IMR-90 (cell line): ENCODE data around the gene ZFPM1. TPM values are rescaled to one million over a fixed set of nuclear protein-coding genes. Genes with fewer than 3 reads are reported as not detected.

Source experiments
- ATAC-seq: fragments of 200-7000 bp; cut with Tn5 transposase; 2 replicates; pipeline ENCODE4 v1.9.1; 2020; ENCODE audit warnings: low read depth, mild to moderate bottlenecking, moderate library complexity
- BruUV-seq: library from RNA; stranded (reverse); fragments of 400-500 nt; replicated peaks from 2 replicates; lab custom pipeline; 2021; lab: Mats Ljungman, UMichigan
- CTCF ChIA-PET: fragments of 300-600 bp; formaldehyde crosslinking; extraction: SDS; loops from one replicate; lab custom pipeline; 2021; ENCODE audit warnings: antibody characterized with exemption; lab: Yijun Ruan, JAX
- POLR2A ChIA-PET: fragments of 300-600 bp; sonication (Branson Sonifier 250); formaldehyde crosslinking; loops from one replicate; lab custom pipeline; 2022; ENCODE audit warnings: antibody characterized with exemption; ENCODE audit not compliant: unreplicated experiment; lab: Charles Lee
- DNase-seq: peaks from one replicate; pipeline ENCODE4 v3.0.0; 2013
- H2AFZ ChIP-seq: replicated peaks from 2 replicates; pipeline ENCODE3; 2013; ENCODE audit warnings: low read length, mild to moderate bottlenecking; ENCODE audit not compliant: poor library complexity
- H2AK5ac ChIP-seq: 2 replicates; pipeline ENCODE4 v1.6.1; 2013; ENCODE audit warnings: low read depth, low read length, inconsistent platforms
- H2AK9ac ChIP-seq: replicated peaks from 2 replicates; pipeline ENCODE3; 2013; ENCODE audit warnings: mild to moderate bottlenecking, low read depth, low read length, moderate library complexity; ENCODE audit not compliant: poor library complexity
- H2BK120ac ChIP-seq: 2 replicates; pipeline ENCODE4 v1.6.1; 2013; ENCODE audit warnings: low read depth, low read length, inconsistent platforms
- H2BK15ac ChIP-seq: 3 replicates; pipeline ENCODE4 v1.6.1; 2013; ENCODE audit warnings: low read depth, low read length, inconsistent platforms
- H2BK20ac ChIP-seq: 2 replicates; pipeline ENCODE4 v1.6.1; 2013; ENCODE audit warnings: low read depth, mild to moderate bottlenecking, inconsistent platforms, low read length, moderate library complexity
- H2BK5ac ChIP-seq: 2 replicates; pipeline ENCODE4 v1.6.1; 2013; ENCODE audit warnings: mild to moderate bottlenecking, low read depth, low read length, inconsistent platforms; ENCODE audit not compliant: poor library complexity, severe bottlenecking
- H3K14ac ChIP-seq: replicated peaks from 2 replicates; pipeline ENCODE4 v1.6.1; 2013; ENCODE audit warnings: low read depth, low read length, inconsistent platforms
- H3K18ac ChIP-seq: 2 replicates; pipeline ENCODE4 v1.6.1; 2013; ENCODE audit warnings: low read depth, low read length, control low read depth
- H3K23ac ChIP-seq: 2 replicates; pipeline ENCODE4 v1.6.1; 2013; ENCODE audit warnings: low read depth, low read length, inconsistent platforms
- H3K27ac ChIP-seq: 2 replicates; pipeline ENCODE4 v1.5.1; 2013; ENCODE audit warnings: mild to moderate bottlenecking, control low read depth, low read length; ENCODE audit not compliant: insufficient read depth
- H3K27me3 ChIP-seq: 2 replicates; pipeline ENCODE4 v1.6.1; 2013; ENCODE audit warnings: low read length; ENCODE audit not compliant: control insufficient read depth, insufficient read depth
- H3K36me3 ChIP-seq: 2 replicates; pipeline ENCODE4 v1.6.1; 2013; ENCODE audit warnings: low read length, mixed read lengths; ENCODE audit not compliant: control insufficient read depth, insufficient read depth
- H3K4ac ChIP-seq: 2 replicates; pipeline ENCODE4 v1.6.1; 2013; ENCODE audit warnings: low read depth, low read length, inconsistent platforms
- H3K4me1 ChIP-seq: 2 replicates; pipeline ENCODE4 v1.6.1; 2013; ENCODE audit warnings: low read length, mixed read lengths; ENCODE audit not compliant: control insufficient read depth, insufficient read depth
- H3K4me2 ChIP-seq: 2 replicates; pipeline ENCODE4 v1.6.1; 2013; ENCODE audit warnings: low read depth, mild to moderate bottlenecking, control low read depth, low read length, moderate library complexity
- H3K4me3 ChIP-seq: 2 replicates; pipeline ENCODE4 v1.5.1; 2013; ENCODE audit warnings: low read depth, mild to moderate bottlenecking, control low read depth, low read length, moderate library complexity; ENCODE audit not compliant: insufficient read depth
- H3K56ac ChIP-seq: 2 replicates; pipeline ENCODE4 v1.6.1; 2013; ENCODE audit warnings: low read length, inconsistent platforms; ENCODE audit not compliant: insufficient read depth; ENCODE audit errors: extremely low read depth
- H3K79me1 ChIP-seq, 2 experiments: 2 replicates each; pipeline ENCODE4 v1.6.1; 2013; ENCODE audit warnings: low read length in 2 of 2, inconsistent platforms in 1 of 2, low read depth in 1 of 2
- H3K9ac ChIP-seq: 2 replicates; pipeline ENCODE4 v1.6.1; 2013; ENCODE audit warnings: low read depth, low read length, control low read depth
- H3K9me1 ChIP-seq: 2 replicates; pipeline ENCODE4 v1.6.1; 2013; ENCODE audit warnings: low read length, inconsistent platforms; ENCODE audit not compliant: insufficient read depth
- H3K9me3 ChIP-seq: 2 replicates; pipeline ENCODE4 v1.6.1; 2013; ENCODE audit warnings: low read length; ENCODE audit not compliant: control insufficient read depth, insufficient read depth
- H4K20me1 ChIP-seq: 2 replicates; pipeline ENCODE4 v1.6.1; 2013; ENCODE audit warnings: low read length, inconsistent platforms; ENCODE audit not compliant: insufficient read depth
- H4K5ac ChIP-seq: 2 replicates; pipeline ENCODE4 v1.6.1; 2013; ENCODE audit warnings: mild to moderate bottlenecking, low read depth, low read length, control low read depth
- H4K8ac ChIP-seq, 2 experiments: 2 replicates each; pipeline ENCODE4 v1.6.1; 2013; ENCODE audit warnings: low read depth in 2 of 2, low read length in 2 of 2, control low read depth in 1 of 2, inconsistent platforms in 1 of 2
- H4K91ac ChIP-seq: 2 replicates; pipeline ENCODE4 v1.6.1; 2013; ENCODE audit warnings: low read depth, low read length, inconsistent platforms; ENCODE audit not compliant: insufficient read depth
- MAFK ChIP-seq: IDR thresholded peaks from 2 replicates; pipeline ENCODE4 v1.6.1; 2012; ENCODE audit warnings: low read depth, low read length, improper control_type of control experiment
- WGBS, 2 experiments: methylation state at CpG; one replicate each; pipeline versions ENCODE4 v1.1.5 to v1.1.7; 2013; ENCODE audit warnings: missing lambda C conversion rate in 2 of 2; ENCODE audit not compliant: insufficient read length in 1 of 2; ENCODE audit errors: extremely low coverage in 2 of 2; 5-methylcytosine and 5-hydroxymethylcytosine counted together
- dilution Hi-C: fragments of 300-500 bp; cut with HindIII; formaldehyde crosslinking; loops from one replicate; pipeline ENCODE4 v1.14.3; 2018; ENCODE audit warnings: low sequenced_read_pairs; ENCODE audit not compliant: unreplicated experiment
- in situ Hi-C: fragments of 300-500 bp; cut with MboI; formaldehyde crosslinking; loops from 3 replicates; pipeline ENCODE4 v1.14.3; 2019; ENCODE audit warnings: low sequenced_read_pairs, inconsistent platforms, mixed read lengths
- intact Hi-C: fragments of 100-400 bp; cut with micrococcal nuclease; formaldehyde crosslinking; loops from 2 replicates; pipeline ENCODE4 v1.10.0; 2022
- polyA plus RNA-seq, 3 experiments: library from polyadenylated mRNA; depleted of rRNA; stranded (reverse); fragments of >200 nt; gene quantifications; 2 replicates each; pipeline ENCODE4 v1.2.3, GENCODE V29; 2012; ENCODE audit warnings: low replicate concordance in 1 of 3
- total RNA-seq: library from RNA; depleted of rRNA; stranded (reverse); fragments of >200 nt; gene quantifications from 2 replicates; pipeline ENCODE4 v1.2.3, GENCODE V29; 2012
- TF ChIP-seq, protein P1 (sequence below): conservative IDR thresholded peaks from 2 replicates; pipeline ENCODE4 v1.5.1; 2012; ENCODE audit warnings: mild to moderate bottlenecking, low read depth, low read length, improper control_type of control experiment

ZFPM1 gene
- total and polyA plus RNA-seq, 2 of the 4 experiments (the other 2 are of a cell fraction) = 0.36 to 1.1 TPM

- H3K23ac ChIP-seq = no peak overlapping the region
- H2BK15ac ChIP-seq = no peak overlapping the region
- BruUV-seq = no TSS peak
- H3K4me1 ChIP-seq = peaks cover 10% of the 10 kb centered on the region
- peaks cover 34% of the 10 kb centered on the region for H3K27me3 ChIP-seq
- no peak overlapping the region for H3K4ac ChIP-seq
- CTCF ChIA-PET = no interaction called here
- H2BK120ac ChIP-seq = no peak overlapping the region
- peaks cover 2% of the 10 kb centered on the region; the same call in 1 of the 2 replicates for H3K36me3 ChIP-seq
- TF ChIP-seq, protein P1, sequence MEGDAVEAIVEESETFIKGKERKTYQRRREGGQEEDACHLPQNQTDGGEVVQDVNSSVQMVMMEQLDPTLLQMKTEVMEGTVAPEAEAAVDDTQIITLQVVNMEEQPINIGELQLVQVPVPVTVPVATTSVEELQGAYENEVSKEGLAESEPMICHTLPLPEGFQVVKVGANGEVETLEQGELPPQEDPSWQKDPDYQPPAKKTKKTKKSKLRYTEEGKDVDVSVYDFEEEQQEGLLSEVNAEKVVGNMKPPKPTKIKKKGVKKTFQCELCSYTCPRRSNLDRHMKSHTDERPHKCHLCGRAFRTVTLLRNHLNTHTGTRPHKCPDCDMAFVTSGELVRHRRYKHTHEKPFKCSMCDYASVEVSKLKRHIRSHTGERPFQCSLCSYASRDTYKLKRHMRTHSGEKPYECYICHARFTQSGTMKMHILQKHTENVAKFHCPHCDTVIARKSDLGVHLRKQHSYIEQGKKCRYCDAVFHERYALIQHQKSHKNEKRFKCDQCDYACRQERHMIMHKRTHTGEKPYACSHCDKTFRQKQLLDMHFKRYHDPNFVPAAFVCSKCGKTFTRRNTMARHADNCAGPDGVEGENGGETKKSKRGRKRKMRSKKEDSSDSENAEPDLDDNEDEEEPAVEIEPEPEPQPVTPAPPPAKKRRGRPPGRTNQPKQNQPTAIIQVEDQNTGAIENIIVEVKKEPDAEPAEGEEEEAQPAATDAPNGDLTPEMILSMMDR = no peak
- TF ChIP-seq MAFK = no peak
- H2BK20ac ChIP-seq = no peak overlapping the region
- POLR2A ChIA-PET = no interaction called here
- in situ Hi-C loops = no loop called here
- no peak overlapping the region for H4K91ac ChIP-seq
- no peak overlapping the region for H3K14ac ChIP-seq
- no peak overlapping the region for H2AFZ ChIP-seq
- no peak overlapping the region for H4K8ac ChIP-seq
- no peak overlapping the region for H3K4me2 ChIP-seq
- intact Hi-C loops = no loop called here
- no peak overlapping the region for H3K9ac ChIP-seq
- H4K5ac ChIP-seq = no peak overlapping the region
- dilution Hi-C loops = no loop called here
- ATAC-seq = no peak
- H2AK9ac ChIP-seq = no peak overlapping the region
- H3K9me3 ChIP-seq = peaks cover 16% of the 10 kb centered on the region
- no peak overlapping the region for H3K4me3 ChIP-seq
- no peak overlapping the region for H2BK5ac ChIP-seq
- H3K56ac ChIP-seq = no peak overlapping the region
- no peak overlapping the region for H3K18ac ChIP-seq
- H3K9me1 ChIP-seq = no peaks in the 10 kb centered on the region
- H4K20me1 ChIP-seq = no peaks in the 10 kb centered on the region; the same call in 1 of the 2 replicates
- peaks cover 5 to 16% of the 10 kb centered on the region in 2 experiments; a peak in 2 of 4 replicates for H3K79me1 ChIP-seq
- WGBS, 2 experiments = 33% methylated on average over 15 of the region's 23 CpGs; no CpG with 5 or more reads in 1 of the 2 experiments
- no peak overlapping the region for H3K27ac ChIP-seq
- no peak overlapping the region for H2AK5ac ChIP-seq
- DNase-seq = no peak
Observed at GRCh38 chr16:88538366-88539060, 85.4 kb downstream of the ZFPM1 start.
